Measurements from ENCODE around the gene PDIA2. TPM values are rescaled to one million over a fixed set of nuclear protein-coding genes. Genes with fewer than 3 reads are reported as not detected.

PDIA2 gene
- total RNA-seq, 2 experiments from 2014 or later: not detected

Other genes starting within 250 kb of the PDIA2 start
- 10 to 100 TPM; 31.5 to 35.8 TPM for gene POLR3K, start 229.6 kb upstream of the PDIA2 start, total RNA-seq
- gene SNRNP25, start 229.3 kb upstream of the PDIA2 start, total RNA-seq: 10 to 100 TPM; 41.1 to 45.6 TPM
- gene RHBDF1, start 210.5 kb upstream of the PDIA2 start, total RNA-seq: under 1 TPM in 1 of 2 experiments, not detected in 1; 0.10 TPM
- 10 to 100 TPM; 47.2 to 52.6 TPM for gene MPG, start 204.9 kb upstream of the PDIA2 start, total RNA-seq
- gene NPRL3, start 144.5 kb upstream of the PDIA2 start, total RNA-seq: 10 to 100 TPM; 37.7 to 38.9 TPM
- not detected for gene HBZ, start 130.5 kb upstream of the PDIA2 start, total RNA-seq
- gene HBM, start 117.2 kb upstream of the PDIA2 start, total RNA-seq: not detected
- under 1 TPM in 1 of 2 experiments, not detected in 1; 0.40 TPM for gene HBA2, start 110.3 kb upstream of the PDIA2 start, total RNA-seq
- not detected for gene HBA1, start 106.5 kb upstream of the PDIA2 start, total RNA-seq
- not detected for gene HBQ1, start 102.7 kb upstream of the PDIA2 start, total RNA-seq
- 10 to 100 TPM; 52.6 to 53.7 TPM for gene LUC7L, start 53.7 kb upstream of the PDIA2 start, total RNA-seq
- gene FAM234A, start 48.3 kb upstream of the PDIA2 start, total RNA-seq: 10 to 100 TPM; 16.0 to 19.6 TPM
- not detected for gene RGS11, start 7.2 kb upstream of the PDIA2 start, total RNA-seq
- gene ARHGDIG, start 2.6 kb upstream of the PDIA2 start, total RNA-seq: not detected
- 10 to 100 TPM; 25.5 to 30.6 TPM for gene AXIN1, start 69.6 kb downstream of the PDIA2 start, total RNA-seq
- 10 to 100 TPM; 78.4 to 80.0 TPM for gene MRPL28, start 87.4 kb downstream of the PDIA2 start, total RNA-seq
- gene PGAP6, start 98.8 kb downstream of the PDIA2 start, total RNA-seq: 10 to 100 TPM; 85.2 to 99.2 TPM
- 10 to 100 TPM; 27.0 to 30.9 TPM for gene NME4, start 114.0 kb downstream of the PDIA2 start, total RNA-seq
- 1 to 10 TPM; 5.3 to 6.9 TPM for gene DECR2, start 118.7 kb downstream of the PDIA2 start, total RNA-seq
- 10 to 100 TPM; 22.7 to 26.0 TPM for gene RAB11FIP3, start 142.5 kb downstream of the PDIA2 start, total RNA-seq
- gene CAPN15, start 244.5 kb downstream of the PDIA2 start, total RNA-seq: 10 to 100 TPM; 59.1 to 72.1 TPM

All from activated CD4-positive, alpha-beta T cell treated with anti-CD3 and anti-CD28 coated beads, Interleukin-2, amount 10 ng/mL, durations not matched to agents 7 days and 5 days (primary cell).